Loucy (cell line): Measurements from ENCODE around the gene MRPS23.
A peak's percentile ranks its signal among the peaks of the same experiment; 100 is the strongest.

Experiments
- H2AFZ ChIP-seq: fragments of 200-600 bp; sonication (generic); 2 replicates; pipeline ENCODE4 v1.6.0; 2016; ENCODE audit warnings: antibody characterized with exemption, mild to moderate bottlenecking, low read length, moderate library complexity
- H3F3A ChIP-seq: fragments of 200-600 bp; 2 replicates; pipeline ENCODE4 v1.6.0; 2016; ENCODE audit warnings: antibody characterized with exemption, low read depth, mild to moderate bottlenecking
- H3K27me3 ChIP-seq: fragments of 200-600 bp; sonication (generic); 2 replicates; pipeline ENCODE4 v1.6.1; 2014; ENCODE audit warnings: low read length, mild to moderate bottlenecking; ENCODE audit not compliant: insufficient read depth, poor library complexity, severe bottlenecking
- H3K36me3 ChIP-seq: fragments of 200-600 bp; sonication (generic); 2 replicates; pipeline ENCODE4 v1.6.1; 2016; ENCODE audit warnings: low read length; ENCODE audit not compliant: insufficient read depth
- H3K4me1 ChIP-seq: fragments of 200-600 bp; sonication (generic); 2 replicates; pipeline ENCODE4 v1.5.1; 2014; ENCODE audit warnings: low read length, mild to moderate bottlenecking; ENCODE audit not compliant: insufficient read depth, poor library complexity, severe bottlenecking
- H3K4me2 ChIP-seq: fragments of 200-600 bp; sonication (generic); 2 replicates; pipeline ENCODE4 v1.6.0; 2014; ENCODE audit warnings: antibody characterized with exemption, low read length, low read depth, mild to moderate bottlenecking; ENCODE audit not compliant: poor library complexity, severe bottlenecking
- H3K4me3 ChIP-seq: fragments of 200-600 bp; sonication (generic); 2 replicates; pipeline ENCODE4 v1.5.1; 2014; ENCODE audit warnings: low read length, mild to moderate bottlenecking, mixed read lengths; ENCODE audit not compliant: poor library complexity, severe bottlenecking
- H3K79me2 ChIP-seq: fragments of 200-600 bp; sonication (generic); 2 replicates; pipeline ENCODE4 v1.6.1; 2014; ENCODE audit warnings: low read length; ENCODE audit not compliant: insufficient read depth
- H3K9ac ChIP-seq: fragments of 200-600 bp; sonication (generic); 2 replicates; pipeline ENCODE4 v1.6.0; 2014; ENCODE audit warnings: mild to moderate bottlenecking, low read depth, low read length, moderate library complexity; ENCODE audit not compliant: poor library complexity, severe bottlenecking
- H3K9me2 ChIP-seq: fragments of 200-600 bp; sonication (generic); replicated peaks from 2 replicates; pipeline ENCODE4 v1.6.1; 2016; ENCODE audit warnings: low read depth, low read length, mixed read lengths
- H3K9me3 ChIP-seq: fragments of 200-600 bp; sonication (generic); 2 replicates; pipeline ENCODE4 v1.6.1; 2014; ENCODE audit warnings: mild to moderate bottlenecking, antibody characterized with exemption, low read length, low read depth; ENCODE audit not compliant: insufficient read depth
- H4K20me1 ChIP-seq: fragments of 200-600 bp; sonication (generic); 2 replicates; pipeline ENCODE4 v1.6.0; 2014; ENCODE audit warnings: antibody characterized with exemption, low read length, mild to moderate bottlenecking; ENCODE audit not compliant: insufficient read depth, poor library complexity, severe bottlenecking
- CTCF ChIP-seq: fragments of 200-600 bp; sonication (generic); conservative IDR thresholded peaks from 2 replicates; pipeline ENCODE4 v1.5.1; 2014; ENCODE audit warnings: mild to moderate bottlenecking, antibody characterized with exemption, low read length
- EZH2phosphoT487 ChIP-seq: fragments of 200-600 bp; IDR thresholded peaks from 2 replicates; pipeline ENCODE4 v1.6.1; 2018; ENCODE audit warnings: antibody characterized with exemption, mild to moderate bottlenecking, moderate library complexity, borderline replicate concordance

Gene MRPS23

DNA sequence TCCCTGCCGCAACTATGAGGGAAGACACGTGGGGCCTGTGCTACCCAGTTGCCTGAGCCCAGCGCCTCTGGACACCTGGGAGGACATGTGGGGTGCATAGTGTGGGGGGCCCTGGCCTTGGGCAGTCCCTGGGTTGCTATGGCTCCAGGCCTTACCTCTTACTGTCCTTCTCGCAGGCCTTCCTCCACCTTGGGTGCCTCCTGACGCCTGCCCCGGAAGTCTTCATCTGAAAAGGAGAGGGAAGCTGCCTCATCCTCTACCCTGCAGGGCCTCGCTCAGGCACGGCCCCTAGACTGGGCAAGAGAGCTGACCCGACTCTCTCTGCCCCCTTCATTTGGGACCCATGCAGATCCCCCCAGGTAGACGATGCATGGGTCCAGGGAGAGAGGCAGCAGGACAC lies 16.5 kb upstream of the MRPS23 start:
- Histone ChIP-seq H3K9ac (peak overlapping the region; percentile 71), H3K79me2 (no peaks in the 10 kb centered on the region), H3K36me3 (no peaks in the 10 kb centered on the region), H3K9me2 (no peaks in the 10 kb centered on the region), H4K20me1 (no peaks in the 10 kb centered on the region), H3F3A (no peaks in the 10 kb centered on the region), H3K4me3 (no peak overlapping the region), H2AFZ (no peak overlapping the region), H3K9me3 (no peaks in the 10 kb centered on the region), H3K27me3 (no peaks in the 10 kb centered on the region), H3K4me2 (no peak overlapping the region), H3K4me1 (peaks cover 39% of the 10 kb centered on the region)
- no peak for TF ChIP-seq CTCF

DNA sequence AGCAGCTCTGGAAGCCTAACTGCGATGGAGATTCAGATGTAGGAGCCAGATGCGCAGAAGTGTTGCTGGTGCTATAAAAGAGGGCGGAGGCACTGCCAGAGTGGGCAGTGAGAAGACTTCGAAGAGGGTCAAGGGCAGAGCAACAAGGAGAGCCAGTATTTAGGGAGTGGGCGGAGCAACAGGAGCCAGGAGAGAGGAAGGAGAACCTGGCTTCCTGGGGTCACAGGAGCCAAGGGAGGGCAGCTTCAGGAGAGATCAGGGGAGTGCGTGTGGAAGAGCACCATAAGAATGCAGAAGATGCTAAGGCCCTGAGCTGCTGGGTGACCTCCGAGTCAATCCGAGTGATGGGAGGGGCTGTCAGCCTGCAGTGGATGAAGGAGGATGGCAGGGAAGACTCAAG lies 14.4 kb upstream of the MRPS23 start:
- Histone ChIP-seq H3K9me2 (no peaks in the 10 kb centered on the region), H3K4me2 (no peak overlapping the region), H3K9me3 (no peaks in the 10 kb centered on the region), H3K27me3 (no peaks in the 10 kb centered on the region), H3K36me3 (no peaks in the 10 kb centered on the region), H3K4me1 (peaks cover 38% of the 10 kb centered on the region), H2AFZ (no peak overlapping the region), H3K79me2 (no peaks in the 10 kb centered on the region), H4K20me1 (no peaks in the 10 kb centered on the region), H3K4me3 (no peak overlapping the region), H3K9ac (no peak overlapping the region), H3F3A (no peaks in the 10 kb centered on the region)
- no peak for TF ChIP-seq EZH2phosphoT487
- no peak for TF ChIP-seq CTCF

DNA sequence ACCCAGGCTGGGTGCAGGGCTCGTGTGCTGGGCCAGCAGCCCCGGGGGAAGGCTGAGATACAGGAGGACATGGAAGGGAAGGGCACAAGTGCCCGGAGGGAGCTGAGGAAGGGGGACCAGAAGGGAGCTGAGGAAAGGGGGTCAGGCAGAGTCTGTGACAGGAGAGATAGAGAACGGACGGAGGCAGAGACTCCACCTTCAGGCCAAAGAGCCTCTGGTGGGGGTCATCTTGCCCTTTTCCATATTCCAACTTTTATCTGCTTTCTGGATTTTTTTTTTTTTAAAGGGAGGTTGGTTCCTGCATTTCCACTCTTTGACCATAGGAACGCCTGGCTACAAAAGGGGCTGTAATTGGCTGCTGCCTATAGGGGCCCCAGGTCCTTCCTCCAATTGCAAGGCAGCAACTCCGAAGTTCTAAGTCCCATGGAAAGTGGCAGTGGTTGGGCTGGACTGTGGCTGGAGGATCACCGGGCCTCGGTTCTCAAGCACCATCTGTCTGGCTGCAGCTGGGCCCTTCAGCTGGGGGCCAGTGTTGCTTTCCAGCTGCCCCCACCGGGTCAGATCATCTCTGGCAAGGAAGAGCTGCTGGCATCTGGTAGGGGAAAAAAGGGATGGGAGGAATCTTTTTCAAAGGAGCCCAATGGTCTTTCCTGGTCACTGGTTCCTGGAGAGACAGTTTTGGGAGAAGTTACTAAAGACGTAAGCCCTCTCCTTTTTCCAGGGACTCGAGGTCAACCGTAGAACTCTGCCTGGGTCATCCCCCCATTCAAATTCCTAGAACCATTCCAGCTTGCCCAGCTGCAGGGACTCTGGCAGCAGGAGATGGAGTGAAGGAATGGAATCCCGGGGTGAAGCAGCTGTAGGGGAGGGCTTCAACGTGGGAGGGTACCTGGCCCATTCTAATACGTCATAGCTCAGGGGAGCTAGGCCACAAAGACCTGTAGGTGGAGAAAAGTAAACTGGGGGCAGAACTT lies 13.1 kb upstream of the MRPS23 start:
- no peak overlapping the region for H2AFZ ChIP-seq
- TF ChIP-seq EZH2phosphoT487 = no peak
- no peak for TF ChIP-seq CTCF
- H3K9me3 ChIP-seq = no peaks in the 10 kb centered on the region

More for the DNA sequence above, 13.1 kb upstream of the MRPS23 start:
- Histone ChIP-seq H3K4me2 (no peak overlapping the region), H3K79me2 (no peaks in the 10 kb centered on the region), H3K9ac (no peak overlapping the region), H3K4me1 (peaks cover 25% of the 10 kb centered on the region), H3K9me2 (no peaks in the 10 kb centered on the region), H3K36me3 (no peaks in the 10 kb centered on the region), H3K4me3 (no peak overlapping the region), H4K20me1 (no peaks in the 10 kb centered on the region), H3F3A (no peaks in the 10 kb centered on the region), H3K27me3 (no peaks in the 10 kb centered on the region)
